Dermis microvascular lymphatic vessel endothelial cell (primary cell): ENCODE data around the gene LCAT. TPM values are rescaled to one million over a fixed set of nuclear protein-coding genes. Genes with fewer than 3 reads are reported as not detected.
A peak's percentile ranks its signal among the peaks of the same experiment; 100 is the strongest.

ENCODE experiments used
- DNase-seq, 2 donors: peaks; one replicate each; pipeline versions ENCODE4 v3.0.0 to v3.0.0-alpha.2; 2010; ENCODE audit warnings: low read depth in 2 of 2
- total RNA-seq: library from RNA; depleted of rRNA; stranded (reverse); fragments of >200 nt; gene quantifications from 2 replicates; pipeline ENCODE4 v1.2.1, GENCODE V29; 2014

The LCAT gene
- total RNA-seq, 1 donor from 2014 or later: 1.8 TPM

DNA sequence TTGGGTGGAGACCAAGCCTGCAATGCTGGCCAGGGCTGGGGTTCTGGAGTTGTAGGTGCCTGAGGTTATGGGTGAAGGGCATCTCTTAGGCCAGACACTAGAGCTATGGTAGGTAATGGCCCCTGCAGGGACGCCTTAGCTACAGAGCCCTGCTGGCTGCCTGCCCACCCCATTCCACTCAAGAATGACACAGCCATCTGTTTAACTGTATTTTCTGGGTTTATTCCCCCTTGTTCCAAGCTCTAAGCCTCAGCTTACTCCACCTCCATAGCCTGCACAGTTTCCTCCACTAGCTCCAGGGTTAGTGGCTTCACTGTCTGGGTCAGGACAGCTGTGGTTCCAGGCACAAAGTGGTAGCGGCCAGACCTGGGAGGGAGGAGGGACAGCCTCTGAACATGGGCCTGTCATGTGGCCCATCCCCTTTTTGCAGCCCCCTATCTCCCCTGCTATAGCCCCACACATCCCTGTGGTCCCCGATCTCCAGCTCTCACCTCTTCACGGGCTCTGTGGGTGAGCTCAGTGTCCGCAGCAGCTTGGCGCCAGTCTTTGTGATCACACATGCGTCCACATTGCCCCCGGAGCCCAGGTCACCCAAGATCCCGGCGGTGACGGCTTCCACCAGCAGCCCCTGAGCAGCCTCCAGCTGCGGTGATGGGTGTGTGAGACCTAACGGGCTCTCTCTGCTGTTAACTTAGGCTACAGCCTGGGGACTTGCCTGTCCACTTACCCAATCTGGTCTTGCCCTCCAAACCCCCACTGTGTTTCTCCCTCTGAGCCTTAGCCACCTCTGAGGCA is 9.4 kb downstream of the LCAT start:
- no peak for DNase-seq

- DNase-seq: no peak
Observed at GRCh38 chr16:67933805-67934204, 10.1 kb downstream of the LCAT start.

DNA sequence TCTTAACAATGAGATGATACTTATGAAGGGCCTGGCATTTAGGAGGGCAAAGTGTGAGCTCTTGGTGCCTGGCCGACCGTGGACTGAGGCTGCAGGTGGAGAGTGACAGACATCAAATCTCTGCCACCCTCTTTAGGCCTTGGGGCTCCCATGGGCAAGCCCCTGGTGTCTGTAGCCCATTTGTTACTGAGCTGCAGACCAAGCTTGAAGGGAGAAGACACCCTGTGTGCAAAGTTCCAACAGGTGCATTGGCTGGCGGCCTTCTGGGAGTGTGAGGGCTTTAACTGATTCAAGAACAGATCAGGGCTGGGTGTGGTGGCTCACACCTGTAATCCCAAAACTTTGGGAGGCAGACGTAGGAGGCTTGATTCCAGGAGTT is 11.5 kb downstream of the LCAT start:
- no peak for DNase-seq

GRCh38 chr16:67931712-67932461 is 12.0 kb downstream of the LCAT start, which contains the start of gene CTRL:
Gene CTRL (minus strand): TSS chr16:67931862. CDS start chr16:67931852, 10 bp downstream.
- no peak for DNase-seq

DNA sequence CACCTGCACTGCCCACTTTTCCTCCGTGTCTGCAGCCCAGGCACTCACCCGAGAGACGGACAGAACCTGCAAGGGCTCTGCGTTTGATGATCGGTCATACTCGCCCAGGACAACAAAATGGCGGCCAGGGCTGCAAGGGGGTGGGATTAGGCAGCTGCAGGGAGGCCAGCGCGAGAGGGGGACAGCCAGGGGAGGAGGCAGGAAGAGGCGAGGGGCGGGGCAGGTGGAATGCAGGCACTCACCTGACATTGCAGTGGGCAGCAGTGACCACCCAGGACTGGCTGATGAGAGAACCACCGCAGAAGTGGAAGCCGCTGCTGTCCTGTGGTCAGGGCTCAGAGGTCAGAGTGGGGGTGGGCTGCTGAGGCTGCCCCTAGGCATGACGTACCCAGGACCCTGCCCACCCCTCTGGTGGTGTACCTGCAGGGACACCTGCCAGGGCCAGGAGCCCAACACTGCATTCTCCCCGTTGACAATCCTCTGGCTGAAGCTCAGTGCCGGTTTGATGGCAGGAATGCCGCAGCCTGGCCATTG is 13.2 kb downstream of the LCAT start:
- no peak for DNase-seq

DNA sequence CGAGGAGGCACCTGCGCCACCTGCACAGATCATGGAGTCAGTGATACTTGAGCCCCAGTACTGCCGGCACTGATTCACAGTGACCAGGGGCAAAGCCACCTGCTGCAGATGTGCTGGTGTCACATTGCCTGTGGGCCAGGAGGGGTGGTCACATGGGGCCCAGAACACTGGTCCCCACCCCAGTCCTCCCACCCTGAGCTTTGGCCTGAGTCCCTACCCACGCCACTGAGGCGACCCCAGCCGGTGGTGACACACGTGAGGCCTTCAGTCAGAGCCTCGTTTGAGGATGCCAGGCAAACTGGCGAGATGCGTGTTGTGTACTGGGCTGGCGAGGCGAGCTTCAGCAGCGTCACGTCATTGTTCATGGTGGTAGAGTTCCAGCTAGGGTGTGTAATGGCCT is 13.7 kb downstream of the LCAT start:
- no peak for DNase-seq

DNA sequence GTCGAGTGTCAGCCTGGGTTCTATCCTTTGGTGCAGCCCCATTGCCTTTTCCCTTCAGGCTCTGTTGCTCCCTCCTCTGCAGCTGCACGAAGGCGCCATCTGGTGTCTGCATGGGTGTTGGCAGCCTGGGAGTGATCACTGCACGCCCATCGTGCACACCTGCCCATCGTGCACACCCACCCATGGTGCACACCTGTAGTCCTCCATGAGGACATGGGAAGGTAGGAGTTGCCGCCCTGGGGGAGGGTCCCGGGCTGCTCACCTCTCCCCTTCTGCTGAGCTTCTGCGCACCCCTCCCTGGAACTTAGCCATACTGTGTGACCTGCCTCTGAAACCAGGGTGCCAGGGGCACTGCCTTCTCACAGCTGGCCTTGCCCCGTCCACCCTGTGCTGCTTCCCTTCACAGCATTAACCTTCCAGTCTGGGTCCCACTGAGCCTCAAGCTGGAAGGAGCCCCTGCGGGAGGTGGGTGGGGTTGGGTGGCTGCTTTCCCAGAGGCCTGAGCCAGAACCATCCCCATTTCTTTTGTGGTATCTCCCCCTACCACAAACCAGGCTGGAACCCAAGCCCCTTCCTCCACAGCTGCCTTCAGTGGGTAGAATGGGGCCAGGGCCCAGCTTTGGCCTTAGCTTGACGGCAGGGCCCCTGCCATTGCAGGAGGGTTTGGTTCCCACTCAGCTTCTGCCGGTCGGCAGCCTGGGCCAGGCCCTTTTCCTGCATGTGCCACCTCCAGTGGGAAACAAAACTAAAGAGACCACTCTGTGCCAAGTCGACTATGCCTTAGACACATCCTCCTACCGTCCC is 15.2 kb downstream of the LCAT start:
- peak; percentile 54 to 68 for DNase-seq

DNA sequence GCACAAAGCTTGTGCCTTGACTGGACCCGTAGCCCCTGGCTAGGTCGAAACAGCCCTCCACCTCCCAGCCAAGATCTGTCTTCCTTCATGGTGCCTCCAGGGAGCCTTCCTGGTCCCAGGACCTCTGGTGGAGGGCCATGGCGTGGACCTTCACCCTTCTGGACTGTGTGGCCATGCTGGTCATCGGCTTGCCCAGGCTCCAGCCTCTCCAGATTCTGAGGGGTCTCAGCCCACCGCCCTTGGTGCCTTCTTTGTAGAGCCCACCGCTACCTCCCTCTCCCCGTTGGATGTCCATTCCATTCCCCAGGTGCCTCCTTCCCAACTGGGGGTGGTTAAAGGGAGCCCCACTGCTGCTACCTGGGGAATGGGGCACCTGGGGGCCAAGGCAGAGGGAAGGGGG is 15.8 kb downstream of the LCAT start:
- DNase-seq: no peak

DNA sequence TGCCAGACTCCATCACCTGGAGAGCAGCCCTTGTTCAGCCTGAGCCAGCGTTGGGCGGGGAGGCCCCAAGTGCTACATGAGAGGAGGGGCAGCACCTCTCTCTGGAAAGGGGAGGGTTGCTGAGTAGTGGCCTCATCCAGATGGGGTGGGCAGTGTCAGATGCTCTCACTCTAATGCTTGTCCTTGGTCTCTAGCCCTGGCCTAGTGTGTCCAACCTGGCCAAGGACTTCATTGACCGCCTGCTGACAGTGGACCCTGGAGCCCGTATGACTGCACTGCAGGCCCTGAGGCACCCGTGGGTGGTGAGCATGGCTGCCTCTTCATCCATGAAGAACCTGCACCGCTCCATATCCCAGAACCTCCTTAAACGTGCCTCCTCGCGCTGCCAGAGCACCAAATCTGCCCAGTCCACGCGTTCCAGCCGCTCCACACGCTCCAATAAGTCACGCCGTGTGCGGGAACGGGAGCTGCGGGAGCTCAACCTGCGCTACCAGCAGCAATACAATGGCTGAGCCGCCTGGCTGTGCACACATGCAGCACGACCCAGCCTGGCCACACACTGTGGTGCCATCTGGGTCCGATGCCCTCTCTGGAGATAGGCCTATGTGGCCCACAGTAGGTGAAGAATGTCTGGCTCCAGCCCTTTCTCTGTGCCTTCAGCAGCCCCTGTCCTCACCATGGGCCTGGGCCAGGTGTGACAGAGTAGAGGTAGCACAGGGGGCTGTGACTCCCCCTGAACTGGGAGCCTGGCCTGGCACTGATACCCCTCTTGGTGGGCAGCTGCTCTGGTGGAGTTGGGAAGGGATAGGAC is 16.6 kb downstream of the LCAT start:
- no peak for DNase-seq

GRCh38 chr16:67926181-67926750 is 17.7 kb downstream of the LCAT start:
- DNase-seq: peak; percentile 49 to 88

GRCh38 chr16:67924140-67924906 is 19.6 kb downstream of the LCAT start:
- peak in 1 of 2 donors; percentile 46 for DNase-seq

GRCh38 chr16:67923414-67924116 is 20.4 kb downstream of the LCAT start:
- no peak for DNase-seq

DNA sequence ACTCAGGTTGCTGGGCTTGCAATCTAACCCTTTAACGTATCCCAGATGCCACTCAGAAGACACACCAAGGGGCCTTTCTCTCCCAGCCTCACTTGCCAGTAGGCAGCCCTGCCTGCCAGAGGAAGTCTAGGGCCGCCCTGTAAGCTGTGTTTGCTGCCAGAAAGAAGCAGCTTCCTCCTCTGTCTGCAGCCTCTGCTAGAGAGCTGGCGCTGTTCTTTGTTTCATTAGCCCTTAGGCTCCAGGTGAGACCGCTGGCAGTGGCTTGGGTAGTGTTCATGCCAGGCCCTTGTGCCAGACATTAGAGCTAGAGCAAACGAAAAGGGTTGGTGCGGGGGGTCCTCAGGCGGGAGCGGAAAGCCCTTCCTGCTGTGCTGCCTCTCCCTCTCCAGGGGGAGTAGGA is 21.2 kb downstream of the LCAT start:
- DNase-seq: no peak

DNA sequence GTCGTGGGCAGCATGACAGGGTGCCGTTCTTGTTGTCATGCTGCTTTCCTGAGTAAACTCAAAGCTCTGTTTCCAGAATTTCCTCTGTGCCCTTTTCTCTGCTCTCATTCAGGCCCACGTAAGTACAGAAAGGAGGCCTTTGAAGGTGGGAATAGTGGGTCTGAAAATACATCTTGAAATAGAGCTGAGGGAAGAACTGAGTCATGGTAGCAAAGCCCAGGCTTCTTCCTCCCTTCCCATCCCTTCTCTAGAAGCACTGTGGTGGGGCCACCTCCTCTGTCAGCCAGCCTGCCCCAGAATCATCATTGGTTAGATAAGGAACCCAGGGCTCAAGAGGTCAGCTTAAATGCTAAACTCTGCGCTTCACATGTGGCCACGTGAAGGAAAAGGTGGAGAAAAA is 21.7 kb downstream of the LCAT start:
- no peak for DNase-seq

DNA sequence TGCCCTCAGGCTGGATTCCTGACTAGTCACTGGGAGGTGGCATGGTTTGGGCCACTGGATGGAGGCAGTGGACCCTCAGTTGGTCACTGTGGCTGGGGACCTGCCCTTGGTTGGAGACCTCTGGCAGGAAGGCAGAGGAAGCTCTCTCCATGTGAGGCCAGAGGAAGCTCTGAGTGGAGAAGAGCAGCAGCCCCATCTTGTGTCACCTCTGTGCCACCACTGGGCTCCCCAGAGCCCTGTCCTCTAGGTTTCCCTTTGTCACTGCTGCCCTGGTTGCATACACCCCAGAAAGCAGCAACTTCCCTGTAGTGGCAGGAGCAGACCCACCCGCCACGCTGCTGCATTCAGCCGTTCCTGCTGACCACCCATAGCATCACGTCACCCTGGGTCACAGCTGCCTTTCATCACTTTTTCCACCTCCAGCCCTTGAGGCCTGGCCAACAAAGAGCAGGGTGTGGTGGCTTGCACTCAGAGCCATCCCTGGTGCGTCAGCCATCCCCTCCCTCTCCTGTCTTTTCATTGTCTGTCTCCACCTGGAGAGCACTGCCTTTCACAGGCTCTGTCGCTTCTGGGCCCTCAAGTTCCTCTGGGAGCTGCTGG is 24.2 kb downstream of the LCAT start:
- DNase-seq: no peak

DNA sequence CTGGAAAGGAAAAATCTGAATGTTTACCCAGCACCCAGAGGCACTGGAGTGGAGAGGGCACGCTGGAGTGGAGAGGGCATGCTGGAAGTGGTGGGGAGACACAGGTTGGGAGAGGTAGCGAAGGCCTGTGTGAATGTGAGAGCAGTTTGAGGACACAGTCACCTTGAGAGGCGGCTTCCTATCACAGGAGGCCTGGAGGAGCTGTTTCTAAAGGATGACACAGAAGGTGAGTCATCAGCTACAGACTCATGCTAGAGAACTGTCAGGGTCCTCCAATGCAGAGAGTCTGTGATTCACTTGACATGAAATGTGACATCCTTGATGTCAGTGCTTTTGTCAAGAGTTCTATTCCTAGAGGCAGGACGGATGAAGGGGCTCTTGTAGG is 26.1 kb downstream of the LCAT start:
- peak in 1 of 2 donors; percentile 69 for DNase-seq

DNA sequence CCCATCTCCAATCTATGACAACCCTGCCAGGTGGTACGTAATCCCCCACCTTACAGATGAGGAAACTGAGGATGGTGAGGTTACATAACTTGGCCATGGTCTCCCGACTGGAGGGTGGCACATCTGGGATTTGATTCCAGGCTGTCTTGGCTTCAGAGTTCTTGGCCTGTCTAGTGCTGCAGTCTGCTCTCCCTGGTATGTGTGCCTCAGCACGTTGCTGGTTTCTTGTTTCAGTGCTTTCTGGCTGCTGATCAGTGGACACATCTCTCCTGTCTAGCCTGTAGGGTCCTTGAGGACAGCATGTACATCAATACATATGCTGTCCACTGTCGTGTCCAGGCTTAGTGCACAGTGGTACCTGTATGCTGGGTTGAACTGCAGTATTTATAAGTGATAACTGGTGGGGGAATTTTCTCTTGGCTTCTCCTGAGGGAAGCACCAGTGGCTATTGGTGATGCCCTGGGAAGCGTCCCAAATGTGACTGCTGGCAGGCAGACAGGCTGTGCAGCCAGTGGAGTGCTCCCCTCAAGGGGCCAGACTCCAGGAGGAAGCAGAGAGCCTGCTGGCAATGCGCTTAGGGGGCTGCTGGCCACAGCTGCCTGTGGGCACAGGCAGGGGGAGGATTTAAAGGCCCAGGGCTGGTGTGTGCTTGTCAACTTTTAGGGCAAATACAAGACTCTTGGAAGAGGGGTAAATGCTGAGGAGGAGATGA is 26.6 kb downstream of the LCAT start:
- DNase-seq: no peak
